Measurements from ENCODE around the gene ARHGAP45.

Gene ARHGAP45

DNA sequence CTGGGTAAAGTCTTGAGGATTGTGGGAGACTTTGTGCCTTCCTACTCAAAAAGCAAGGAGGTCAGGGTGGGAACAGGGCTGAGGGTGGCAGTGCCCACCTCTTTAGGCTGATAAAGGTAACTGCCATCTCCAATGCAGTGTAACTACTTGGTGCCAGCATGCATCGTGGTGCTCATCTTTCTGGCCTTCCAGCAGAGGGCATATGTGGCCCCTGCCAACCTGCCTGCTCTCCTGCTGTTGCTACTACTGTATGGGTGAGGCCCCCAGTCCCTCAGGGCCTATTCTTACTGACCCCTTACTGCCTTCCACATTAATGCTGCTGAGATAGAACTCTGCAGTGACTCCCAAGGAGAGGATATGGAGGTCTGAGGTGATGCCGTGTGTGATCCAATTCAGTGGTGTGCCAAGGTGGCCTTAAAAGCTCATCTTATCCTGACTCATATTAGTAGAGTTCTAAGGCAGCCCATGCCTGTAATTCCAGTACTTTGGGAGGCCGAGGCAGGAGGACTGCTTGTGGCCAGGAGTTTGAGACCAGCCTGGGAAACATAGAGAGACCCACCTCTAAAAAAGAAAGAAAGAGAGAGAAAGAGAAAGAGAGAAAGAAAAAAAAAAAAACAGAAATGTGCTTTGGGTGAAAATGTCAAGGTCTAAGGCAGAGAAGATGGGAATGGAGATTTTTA lies 9.7 kb upstream of the ARHGAP45 start:
- no peak for DNase-seq

DNA sequence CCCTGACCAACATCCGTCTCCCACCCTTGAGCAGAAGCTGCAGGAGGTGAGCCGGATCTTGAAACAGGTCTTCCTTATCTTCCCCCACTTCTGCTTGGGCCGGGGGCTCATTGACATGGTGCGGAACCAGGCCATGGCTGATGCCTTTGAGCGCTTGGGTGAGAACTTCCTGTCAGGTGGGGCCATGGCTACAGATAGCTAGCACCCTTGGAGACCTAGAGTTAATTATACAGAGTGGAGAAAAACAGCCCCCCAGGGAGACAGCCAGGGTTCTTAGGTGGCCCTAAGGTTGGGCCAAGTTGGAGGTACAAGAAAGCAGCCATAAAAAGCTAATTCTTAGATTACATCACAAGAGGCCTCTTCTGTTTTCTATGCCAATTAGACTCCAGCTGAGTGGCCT lies 8.9 kb upstream of the ARHGAP45 start:
- no peak for DNase-seq

DNA sequence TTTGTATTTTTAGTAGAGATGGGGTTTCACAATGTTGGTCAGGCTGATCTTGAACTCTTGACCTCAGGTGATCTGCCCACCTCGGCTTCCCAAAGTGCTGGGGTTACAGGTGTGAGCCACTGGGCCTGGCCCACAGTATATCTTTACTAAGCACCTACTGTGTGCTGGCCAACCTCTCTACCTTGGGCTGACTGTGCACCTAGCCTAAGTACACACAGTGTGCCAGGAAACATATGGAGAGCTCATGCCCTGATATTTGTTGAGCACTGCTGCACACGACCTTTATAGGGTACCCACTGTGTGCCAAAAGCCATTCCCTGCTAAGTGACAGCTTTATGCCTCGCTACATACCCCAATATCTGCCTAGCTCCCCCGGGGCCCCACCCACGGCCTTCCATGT lies 6.3 kb upstream of the ARHGAP45 start:
- DNase-seq = no peak

DNA sequence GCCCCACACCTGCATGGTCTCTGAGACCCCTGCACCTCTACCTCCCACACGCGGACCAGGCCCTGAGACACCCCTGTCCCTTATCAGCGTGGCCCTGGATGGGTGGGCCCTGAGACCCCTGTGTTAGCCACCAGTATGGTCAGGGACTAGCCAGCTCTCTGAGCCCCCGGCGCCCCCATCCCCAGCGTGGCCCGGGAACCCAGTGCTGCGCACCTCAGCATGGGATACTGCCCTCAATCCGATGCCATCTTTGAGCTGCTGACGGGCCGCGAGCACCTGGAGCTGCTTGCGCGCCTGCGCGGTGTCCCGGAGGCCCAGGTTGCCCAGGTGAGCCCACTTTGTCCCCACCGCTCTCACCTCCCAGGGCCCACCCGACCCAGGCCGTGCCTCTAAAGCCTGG lies 5.0 kb upstream of the ARHGAP45 start:
- DNase-seq = no peak

DNA sequence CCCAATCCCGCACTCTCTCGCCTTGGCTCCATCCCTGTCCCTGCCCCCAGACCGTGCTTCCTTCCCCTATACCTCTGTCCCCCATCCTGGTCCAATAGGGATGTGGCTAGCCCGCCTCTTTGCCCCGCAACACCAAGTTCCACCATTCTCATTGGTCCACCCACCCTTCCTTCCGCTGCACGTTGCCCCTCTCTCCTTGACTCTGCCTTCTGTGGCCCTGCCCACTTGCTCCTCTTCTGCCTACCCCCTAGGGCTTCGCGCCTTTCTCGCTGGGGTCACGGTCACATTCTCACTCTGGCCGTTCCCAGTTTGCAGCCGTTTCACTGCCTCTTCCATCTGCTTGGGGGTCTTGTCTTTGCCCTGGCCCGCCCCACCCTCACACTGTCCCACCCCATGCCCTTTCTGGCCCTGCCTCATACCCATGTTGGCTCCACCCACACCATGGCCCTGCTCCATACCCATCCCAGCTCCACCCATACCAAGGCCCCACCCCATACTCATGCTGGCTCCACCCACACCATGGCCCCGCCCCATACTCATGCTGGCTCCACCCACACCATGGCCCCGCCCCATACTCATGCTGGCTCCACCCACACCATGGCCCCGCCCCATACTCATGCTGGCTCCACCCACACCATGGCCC lies 4.5 kb upstream of the ARHGAP45 start:
- DNase-seq = no peak

DNA sequence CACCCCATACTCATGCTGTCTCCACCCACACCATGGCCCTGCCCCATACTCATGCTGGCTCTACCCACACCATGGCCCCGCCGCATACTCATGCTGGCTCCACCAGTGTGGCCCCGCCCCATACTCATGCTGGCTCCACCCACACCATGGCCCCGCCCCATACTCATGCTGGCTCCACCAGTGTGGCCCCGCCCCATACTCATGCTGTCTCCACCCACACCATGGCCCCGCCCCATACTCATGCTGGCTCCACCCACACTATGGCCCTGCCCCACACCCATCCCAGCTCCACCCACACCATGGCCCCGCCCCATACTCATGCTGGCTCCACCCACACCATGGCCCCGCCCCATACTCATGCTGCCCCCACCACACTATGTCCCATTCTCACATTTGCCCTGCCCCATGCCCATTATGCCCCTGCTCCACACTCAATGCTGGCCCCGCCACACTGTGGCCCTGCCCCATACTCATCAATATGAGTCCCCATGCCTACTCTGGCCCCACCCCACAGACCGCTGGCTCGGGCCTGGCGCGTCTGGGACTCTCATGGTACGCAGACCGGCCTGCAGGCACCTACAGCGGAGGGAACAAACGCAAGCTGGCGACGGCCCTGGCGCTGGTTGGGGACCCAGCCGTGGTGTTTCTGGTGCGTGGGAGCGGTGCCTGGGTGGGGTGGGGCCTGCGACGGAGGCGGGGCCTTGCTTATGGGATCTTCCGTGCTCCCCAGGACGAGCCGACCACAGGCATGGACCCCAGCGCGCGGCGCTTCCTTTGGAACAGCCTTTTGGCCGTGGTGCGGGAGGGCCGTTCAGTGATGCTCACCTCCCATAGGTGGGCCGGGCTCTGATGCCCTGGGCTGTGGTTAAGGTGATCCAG lies 3.7 kb upstream of the ARHGAP45 start:
- DNase-seq = no peak

DNA sequence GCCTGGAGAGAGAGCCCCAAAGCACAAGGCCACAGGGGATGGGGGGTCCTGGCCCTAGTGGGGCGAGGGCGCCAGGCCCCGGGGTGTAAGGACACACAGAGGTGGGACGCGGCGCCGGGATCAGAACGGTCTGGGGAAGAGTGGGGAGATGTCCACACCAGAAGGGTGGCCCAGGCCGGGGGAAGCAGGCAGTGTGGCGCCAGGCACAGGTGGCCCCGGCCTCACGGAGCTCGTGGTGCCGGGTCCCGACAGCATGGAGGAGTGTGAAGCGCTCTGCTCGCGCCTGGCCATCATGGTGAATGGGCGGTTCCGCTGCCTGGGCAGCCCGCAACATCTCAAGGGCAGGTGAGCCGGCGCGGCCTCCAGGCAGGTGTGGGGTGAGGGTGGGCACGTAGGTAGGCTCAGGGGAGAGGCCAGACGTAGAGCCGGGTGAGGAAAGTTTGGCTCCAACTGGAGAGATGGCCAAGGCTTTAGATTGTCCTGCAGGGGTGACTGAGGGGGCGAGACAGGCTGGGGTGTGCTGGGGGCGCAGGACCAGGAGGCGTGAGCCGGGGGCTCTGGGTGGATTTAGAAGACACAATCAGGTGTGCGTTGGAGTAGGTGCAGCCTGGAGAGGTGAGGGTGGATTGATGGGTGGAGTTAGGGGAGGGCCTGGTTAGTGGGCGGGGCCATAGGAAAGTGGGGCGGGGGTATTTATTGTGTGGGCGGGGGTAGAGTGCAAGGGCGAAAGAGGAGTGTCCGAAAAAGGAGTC lies 2.9 kb upstream of the ARHGAP45 start:
- no peak for DNase-seq

DNA sequence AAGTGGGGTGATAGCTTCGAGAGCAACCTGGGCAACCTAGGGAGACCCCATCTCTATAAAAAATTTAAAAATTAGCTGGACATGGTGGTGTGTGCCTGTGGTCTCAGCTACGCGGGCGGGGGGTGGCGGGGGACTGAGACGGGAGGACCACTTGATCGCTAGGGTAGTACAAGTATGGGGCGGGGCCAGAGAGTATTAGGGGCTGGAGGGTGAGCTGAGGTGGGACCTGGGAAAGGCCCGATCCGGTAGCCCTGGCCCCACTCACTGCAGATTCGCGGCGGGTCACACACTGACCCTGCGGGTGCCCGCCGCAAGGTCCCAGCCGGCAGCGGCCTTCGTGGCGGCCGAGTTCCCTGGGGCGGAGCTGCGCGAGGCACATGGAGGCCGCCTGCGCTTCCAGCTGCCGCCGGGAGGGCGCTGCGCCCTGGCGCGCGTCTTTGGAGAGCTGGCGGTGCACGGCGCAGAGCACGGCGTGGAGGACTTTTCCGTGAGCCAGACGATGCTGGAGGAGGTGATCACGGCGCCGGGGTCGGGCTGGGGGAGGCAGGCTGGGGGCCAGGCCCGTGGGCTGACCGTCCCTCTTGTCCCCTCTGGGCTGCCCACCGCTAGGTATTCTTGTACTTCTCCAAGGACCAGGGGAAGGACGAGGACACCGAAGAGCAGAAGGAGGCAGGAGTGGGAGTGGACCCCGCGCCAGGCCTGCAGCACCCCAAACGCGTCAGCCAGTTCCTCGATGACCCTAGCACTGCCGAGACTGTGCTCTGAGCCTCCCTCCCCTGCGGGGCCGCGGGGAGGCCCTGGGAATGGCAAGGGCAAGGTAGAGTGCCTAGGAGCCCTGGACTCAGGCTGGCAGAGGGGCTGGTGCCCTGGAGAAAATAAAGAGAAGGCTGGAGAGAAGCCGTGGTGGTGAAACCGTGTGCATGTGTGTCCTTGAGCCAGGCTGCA lies 2.0 kb upstream of the ARHGAP45 start:
- DNase-seq = no peak

DNA sequence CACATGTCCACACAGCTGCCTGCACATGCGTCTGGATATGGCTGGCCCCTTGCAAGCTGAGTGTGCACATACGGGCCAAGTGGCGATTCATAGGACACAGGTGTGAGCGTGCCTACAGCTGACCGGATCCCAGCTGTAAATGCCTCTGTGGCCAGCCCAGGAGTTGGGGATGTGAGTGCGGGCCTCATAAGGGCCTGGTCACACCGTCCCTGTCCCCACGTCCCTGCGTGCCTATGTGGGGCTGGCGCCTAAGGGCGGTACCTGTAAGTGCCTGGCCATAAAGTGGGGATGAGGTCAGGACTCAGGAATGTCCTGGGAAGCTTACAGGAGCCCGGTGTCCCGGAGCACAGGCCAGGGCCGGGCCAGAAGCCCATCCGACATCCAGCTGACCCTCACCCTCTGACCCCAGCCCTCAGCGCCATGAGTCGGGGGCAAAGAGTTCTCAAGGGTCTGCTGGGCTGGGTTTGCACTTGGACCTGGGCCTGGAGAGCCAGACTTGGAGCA lies 1.3 kb upstream of the ARHGAP45 start:
- no peak for DNase-seq

DNA sequence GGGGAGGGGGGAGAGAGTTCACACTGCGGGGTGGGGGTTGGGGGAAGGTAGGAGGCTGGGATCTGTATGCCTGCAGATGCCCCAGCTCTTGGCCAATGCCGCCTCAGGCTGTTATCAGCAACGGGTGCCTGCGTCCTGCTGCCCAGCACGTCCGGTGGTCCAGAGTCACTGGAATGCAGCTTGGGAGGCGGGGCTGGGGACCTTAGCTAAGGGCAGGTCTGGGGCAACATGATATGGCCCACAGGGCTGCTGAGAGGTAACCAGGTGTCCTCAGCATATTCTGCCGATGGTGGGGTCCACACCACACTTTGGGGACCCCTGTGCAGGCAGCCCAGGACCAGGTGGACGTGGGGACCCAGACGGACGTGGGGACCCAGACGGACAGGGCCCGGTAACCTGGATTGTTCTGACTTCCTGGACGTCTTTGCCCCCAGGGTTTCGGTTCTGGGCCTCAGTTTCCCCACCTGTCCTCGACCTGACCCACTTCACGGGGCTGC lies 668 bp upstream of the ARHGAP45 start:
- DNase-seq = no peak

DNA sequence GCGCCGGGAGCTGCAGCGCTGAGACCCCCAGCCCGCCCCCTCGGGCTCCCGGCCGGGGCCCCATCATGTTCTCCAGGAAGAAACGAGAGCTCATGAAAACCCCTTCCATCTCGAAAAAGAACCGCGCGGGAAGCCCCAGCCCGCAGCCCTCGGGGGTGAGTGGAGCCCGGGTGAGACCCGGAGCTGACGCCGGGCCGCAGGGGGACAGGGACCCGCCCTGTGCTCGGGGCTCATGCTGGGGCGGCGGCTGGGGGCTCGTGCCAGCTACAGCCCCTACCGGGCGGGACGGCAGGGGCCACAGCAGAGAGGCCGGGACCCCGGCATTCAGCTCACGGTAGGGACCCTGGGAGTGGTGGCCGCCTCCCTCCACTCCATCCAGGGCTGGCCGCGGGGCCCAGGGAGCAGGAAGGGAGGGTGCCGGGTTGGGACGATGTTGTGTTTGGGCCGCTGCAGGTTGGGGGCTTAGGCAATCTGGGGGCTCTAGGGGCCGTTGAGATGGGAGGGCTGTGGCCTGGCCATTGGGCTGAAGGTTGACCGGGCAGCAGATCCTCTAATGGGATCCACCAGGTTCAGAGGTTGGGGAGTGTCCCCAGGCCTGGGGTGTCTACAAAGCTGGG lies 482 bp downstream of the ARHGAP45 start:
- DNase-seq = no peak

DNA sequence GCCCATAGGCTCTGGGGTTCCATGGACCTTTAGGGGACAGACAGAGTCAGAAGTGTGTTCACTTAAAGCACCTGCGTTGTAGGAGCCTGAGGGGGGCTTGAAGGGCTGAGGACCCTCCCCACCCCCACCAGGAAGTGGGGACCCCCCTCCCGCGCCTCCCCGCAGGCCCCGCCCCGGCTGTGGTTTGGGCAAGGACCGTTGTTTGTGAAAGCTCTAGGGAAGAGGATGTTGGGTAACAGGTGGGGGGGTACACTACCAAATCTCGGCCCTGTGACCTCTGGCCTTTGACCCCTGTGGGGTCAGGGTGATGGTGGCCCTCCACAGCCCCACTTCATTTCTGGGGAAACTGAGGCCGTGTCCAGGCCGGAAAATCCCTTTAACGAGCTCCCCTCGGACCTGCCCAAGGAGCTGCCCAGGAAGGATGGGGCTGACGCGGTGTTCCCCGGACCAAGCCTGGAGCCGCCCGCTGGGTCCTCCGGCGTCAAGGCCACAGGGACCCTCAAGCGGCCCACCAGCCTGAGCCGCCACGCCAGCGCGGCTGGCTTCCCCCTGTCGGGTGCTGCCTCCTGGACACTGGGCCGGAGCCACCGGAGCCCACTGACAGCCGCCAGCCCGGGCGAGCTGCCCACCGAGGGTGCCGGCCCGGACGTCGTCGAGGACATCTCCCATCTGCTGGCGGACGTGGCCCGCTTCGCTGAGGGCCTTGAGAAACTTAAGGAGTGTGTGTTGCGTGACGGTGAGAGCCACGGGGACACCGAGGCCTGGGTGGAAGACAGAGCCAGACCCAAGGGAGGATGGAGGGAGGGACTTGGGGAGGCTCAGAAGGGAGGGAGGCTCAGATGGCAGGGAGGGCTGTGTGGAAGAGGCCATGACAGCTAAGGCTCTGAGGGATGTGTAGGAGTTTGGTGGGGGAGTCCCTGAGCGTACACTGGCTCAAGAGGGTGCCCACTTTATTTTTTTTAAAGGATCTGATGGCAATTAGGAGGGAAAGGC lies 1.3 kb downstream of the ARHGAP45 start:
- DNase-seq = no peak

DNA sequence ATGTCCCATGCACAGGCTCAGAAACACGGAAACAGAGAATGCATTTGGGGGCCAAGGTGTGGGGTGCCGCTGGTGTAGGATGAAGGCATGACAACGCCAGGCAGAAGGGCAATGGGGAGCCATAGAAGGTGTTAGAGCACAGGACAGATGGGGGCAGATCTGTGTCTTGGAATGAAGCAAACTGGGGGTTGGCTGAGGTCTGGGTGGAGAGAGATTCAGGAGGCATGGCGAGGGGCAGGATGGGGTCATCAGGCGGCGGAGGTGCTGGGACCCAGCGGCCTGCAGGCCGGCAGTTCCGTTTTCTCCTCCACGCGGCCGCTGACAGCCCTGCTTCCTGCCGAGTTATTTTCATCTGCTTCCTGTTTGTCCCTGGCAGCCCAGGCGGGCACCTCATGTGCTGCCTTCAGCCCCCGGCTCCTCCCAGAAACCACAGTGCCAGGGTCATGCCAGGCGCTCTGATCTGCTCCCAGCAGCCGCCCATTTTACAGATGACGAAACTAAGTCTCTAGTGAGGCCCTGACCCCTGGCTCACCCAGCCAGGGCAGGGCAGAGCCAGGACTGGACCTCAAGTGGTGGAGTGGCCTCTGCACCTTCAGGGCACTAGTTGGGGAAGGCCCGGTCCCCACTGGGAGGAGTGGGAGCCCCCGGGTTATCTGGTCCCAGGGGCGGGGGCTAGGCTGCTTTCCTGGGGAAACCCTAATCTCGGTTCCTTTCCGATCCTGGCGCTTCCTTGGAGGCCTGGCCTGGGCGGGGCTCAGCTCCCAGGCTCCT lies 2.2 kb downstream of the ARHGAP45 start:
- DNase-seq = no peak

DNA sequence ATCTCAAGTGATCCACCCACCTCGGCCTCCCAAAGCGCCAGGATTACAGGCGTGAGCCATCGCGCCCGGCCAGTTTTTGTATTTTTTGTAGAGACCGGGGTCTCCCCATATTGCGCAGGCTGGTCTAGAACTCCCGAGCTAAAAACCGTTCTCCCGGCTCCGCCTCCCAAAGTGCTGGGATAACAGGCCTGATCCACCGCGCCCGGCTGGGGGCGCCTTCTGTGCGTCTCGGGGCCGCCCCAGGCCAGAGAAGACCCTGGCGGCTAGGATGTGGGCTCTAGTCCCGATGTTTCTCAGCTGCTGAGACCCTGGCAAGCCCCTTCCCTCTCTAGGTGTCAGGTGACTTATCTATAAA lies 3.6 kb downstream of the ARHGAP45 start:
- DNase-seq = no peak

DNA sequence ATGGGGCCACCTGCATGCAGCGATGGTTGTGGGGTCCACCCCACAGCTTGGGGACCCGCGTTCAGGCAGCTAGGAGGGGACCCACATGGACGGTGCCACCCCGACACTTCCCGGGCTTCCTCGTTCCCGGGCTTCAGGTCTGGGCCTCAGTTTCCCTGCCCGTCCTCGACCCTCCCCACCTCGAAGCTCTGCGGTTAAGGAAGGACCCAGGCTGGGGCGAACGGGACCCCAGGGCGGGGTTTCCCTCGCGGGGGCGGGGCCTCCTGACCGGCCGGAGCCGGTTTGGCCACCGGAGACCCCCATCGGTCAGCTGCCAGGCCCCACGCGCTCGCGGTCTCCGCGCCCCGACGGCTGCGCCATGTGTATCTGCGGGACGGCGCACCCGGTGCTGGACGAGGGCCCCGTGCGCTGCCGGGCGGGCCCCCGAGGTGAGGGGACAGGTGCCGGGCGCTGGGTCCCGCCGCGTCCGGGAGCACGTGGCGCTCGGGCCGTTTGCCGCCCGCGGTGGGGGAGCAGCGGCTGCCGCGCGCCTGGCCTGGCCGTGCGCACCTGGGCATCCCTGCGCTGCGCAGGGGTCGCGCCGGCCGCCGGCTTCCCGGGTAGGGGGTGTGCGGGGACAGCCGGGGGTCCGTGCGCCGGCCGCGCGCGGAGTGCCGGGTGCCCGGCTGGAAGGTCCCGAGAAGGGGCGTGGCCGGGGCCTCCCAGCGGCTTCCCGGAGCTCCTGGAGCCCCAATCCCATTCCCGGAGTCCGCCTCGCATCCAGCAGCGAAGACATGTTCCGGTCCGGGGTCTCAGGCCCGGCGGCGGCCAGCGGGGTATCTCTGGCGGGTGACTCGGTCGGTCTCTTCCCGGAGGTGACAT lies 4.2 kb downstream of the ARHGAP45 start:
- DNase-seq = no peak

DNA sequence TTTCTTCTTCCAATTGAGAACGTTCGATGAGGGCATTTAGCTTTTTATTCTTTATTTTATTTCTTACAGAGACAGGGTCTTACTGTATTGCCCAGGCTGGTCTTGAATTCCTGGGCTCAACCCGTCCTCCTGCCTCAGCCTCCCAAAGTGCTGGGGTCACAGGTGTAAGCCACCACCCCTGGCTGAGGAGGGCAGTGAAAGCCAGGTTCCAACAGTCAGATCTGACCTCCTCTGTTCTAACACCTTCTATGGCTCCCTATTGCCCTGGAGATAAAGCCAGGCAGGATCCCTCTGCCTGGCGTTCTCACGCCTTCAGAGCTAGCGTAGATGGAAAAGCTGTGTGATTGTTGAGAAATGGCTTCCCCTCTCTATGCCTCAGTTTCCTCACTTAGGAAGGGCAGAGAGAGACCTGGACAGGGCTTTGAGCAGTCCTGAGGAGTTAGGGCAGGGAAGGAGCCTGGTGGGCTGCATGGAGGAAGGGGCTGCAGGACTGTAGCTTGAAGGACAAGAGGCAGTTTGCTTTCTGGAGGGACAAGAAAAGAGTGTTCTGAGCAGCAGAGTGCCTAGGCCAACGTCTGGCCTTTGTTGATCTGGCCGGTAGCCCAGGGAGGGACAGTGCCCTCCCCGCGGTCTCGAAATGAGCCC lies 5.5 kb downstream of the ARHGAP45 start:
- DNase-seq = no peak
